Peyer's patch (tissue), 4 donors: ENCODE data around the gene SLC6A6.

ENCODE experiments used
- POLR2A ChIP-seq, 2 donors: fragments of 450-650 bp; IDR thresholded peaks; one replicate each; pipeline ENCODE4 v1.5.1; 2017; ENCODE audit warnings: antibody characterized with exemption in 2 of 2, mild to moderate bottlenecking in 2 of 2, moderate library complexity in 2 of 2
- TF ChIP-seq, protein P1 (sequence below), 6 experiments: fragments of 450-650 bp in 4 of 6; fragments of 200-600 bp in 2 of 6; sonication (generic) in 1 of 6; IDR thresholded peaks; one replicate each; pipeline ENCODE4 v1.5.1; 2017 to 2019; ENCODE audit warnings: antibody characterized with exemption in 6 of 6, mild to moderate bottlenecking in 3 of 6, moderate library complexity in 1 of 6

DNA sequence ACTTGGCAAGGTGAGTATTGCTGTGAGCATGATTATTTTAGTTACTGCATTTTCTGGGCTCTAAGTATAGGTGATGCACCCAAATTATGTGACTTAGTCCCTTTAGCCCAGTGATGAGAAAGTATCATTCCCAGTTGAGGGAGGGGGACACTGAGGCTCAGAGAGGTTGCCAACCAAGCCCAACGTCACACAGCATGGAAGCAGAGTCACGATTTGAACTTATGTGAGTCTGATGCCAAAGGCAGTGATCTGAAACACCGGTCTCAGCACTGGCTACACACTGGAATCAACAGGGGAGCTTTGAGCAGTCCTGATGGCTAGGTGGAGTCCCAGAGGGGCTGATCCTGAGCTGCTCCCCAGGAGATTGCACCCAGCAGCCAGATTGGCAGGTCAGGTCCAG is 39.5 kb upstream of the SLC6A6 start:
- TF ChIP-seq, protein P1, sequence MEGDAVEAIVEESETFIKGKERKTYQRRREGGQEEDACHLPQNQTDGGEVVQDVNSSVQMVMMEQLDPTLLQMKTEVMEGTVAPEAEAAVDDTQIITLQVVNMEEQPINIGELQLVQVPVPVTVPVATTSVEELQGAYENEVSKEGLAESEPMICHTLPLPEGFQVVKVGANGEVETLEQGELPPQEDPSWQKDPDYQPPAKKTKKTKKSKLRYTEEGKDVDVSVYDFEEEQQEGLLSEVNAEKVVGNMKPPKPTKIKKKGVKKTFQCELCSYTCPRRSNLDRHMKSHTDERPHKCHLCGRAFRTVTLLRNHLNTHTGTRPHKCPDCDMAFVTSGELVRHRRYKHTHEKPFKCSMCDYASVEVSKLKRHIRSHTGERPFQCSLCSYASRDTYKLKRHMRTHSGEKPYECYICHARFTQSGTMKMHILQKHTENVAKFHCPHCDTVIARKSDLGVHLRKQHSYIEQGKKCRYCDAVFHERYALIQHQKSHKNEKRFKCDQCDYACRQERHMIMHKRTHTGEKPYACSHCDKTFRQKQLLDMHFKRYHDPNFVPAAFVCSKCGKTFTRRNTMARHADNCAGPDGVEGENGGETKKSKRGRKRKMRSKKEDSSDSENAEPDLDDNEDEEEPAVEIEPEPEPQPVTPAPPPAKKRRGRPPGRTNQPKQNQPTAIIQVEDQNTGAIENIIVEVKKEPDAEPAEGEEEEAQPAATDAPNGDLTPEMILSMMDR (IDR thresholded peaks at IDR 0.05): no peak
- TF ChIP-seq POLR2A (IDR thresholded peaks at IDR 0.05): no peak
